HL-60 (cell line): ENCODE measurements around the gene NMT1.

Source experiments
- DNase-seq, 2 experiments: peaks; one replicate each; pipeline ENCODE4 v3.0.0-alpha.2; 2010 to 2020; ENCODE audit warnings: low read depth in 1 of 2, low spot score in 1 of 2
- H3K27ac ChIP-seq: fragments of 250-450 bp; sonication (Bioruptor Pico); replicated peaks from 2 replicates; pipeline ENCODE4 v1.5.1; 2020; ENCODE audit warnings: mild to moderate bottlenecking, moderate library complexity
- H3K27me3 ChIP-seq: fragments of 250-450 bp; sonication (Bioruptor Pico); 2 replicates; pipeline ENCODE4 v1.5.1; 2021; ENCODE audit warnings: mild to moderate bottlenecking, moderate library complexity; ENCODE audit not compliant: insufficient read depth, poor library complexity, severe bottlenecking
- H3K4me3 ChIP-seq: replicated peaks from 2 replicates; pipeline ENCODE4 v1.5.1; 2011; ENCODE audit warnings: mild to moderate bottlenecking, control low read depth, low read length; ENCODE audit not compliant: insufficient read depth
- CTCF ChIP-seq: IDR thresholded peaks from one replicate; pipeline ENCODE4 v1.5.1; 2011; ENCODE audit warnings: low read length, control low read depth, inconsistent platforms; ENCODE audit not compliant: insufficient read depth
- GABPA ChIP-seq: IDR thresholded peaks from 2 replicates; pipeline ENCODE4 v1.6.1; 2012; ENCODE audit warnings: low read depth
- POLR2AphosphoS5 ChIP-seq: IDR thresholded peaks from 2 replicates; pipeline ENCODE4 v1.6.1; 2012; ENCODE audit warnings: low read depth
- REST ChIP-seq: IDR thresholded peaks from 2 replicates; pipeline ENCODE4 v1.6.1; 2012; ENCODE audit warnings: low read depth; ENCODE audit not compliant: insufficient replicate concordance
- SPI1 ChIP-seq: IDR thresholded peaks from 2 replicates; pipeline ENCODE4 v1.6.1; 2012; ENCODE audit warnings: low read depth, mild to moderate bottlenecking, borderline replicate concordance

NMT1 gene

GRCh38 chr17:45087504-45087975 is 26.4 kb downstream of the NMT1 start:
- no peak; the same call in 1 of the 2 replicates for TF ChIP-seq SPI1
- TF ChIP-seq CTCF: no peak
- TF ChIP-seq GABPA: no peak
- no peak for TF ChIP-seq REST
- no peak for TF ChIP-seq POLR2AphosphoS5
- Histone ChIP-seq H3K4me3 (no peak overlapping the region), H3K27me3 (no peaks in the 10 kb centered on the region), H3K27ac (no peak overlapping the region)
- no peak for DNase-seq

GRCh38 chr17:45087978-45088377 is 26.9 kb downstream of the NMT1 start:
- Histone ChIP-seq H3K27ac (no peak overlapping the region), H3K27me3 (no peaks in the 10 kb centered on the region), H3K4me3 (no peak overlapping the region)
- no peak for DNase-seq
- TF ChIP-seq REST (no peak), POLR2AphosphoS5 (no peak), CTCF (no peak), SPI1 (no peak), GABPA (no peak)

GRCh38 chr17:45088741-45089140 is 27.6 kb downstream of the NMT1 start:
- Histone ChIP-seq H3K27me3 (no peaks in the 10 kb centered on the region), H3K4me3 (no peak overlapping the region), H3K27ac (no peak overlapping the region)
- no peak for DNase-seq
- no peak for TF ChIP-seq GABPA
- TF ChIP-seq CTCF: no peak
- no peak for TF ChIP-seq POLR2AphosphoS5
- no peak for TF ChIP-seq SPI1
- no peak for TF ChIP-seq REST
